ENCODE results near the gene WTAP.

The WTAP gene

GRCh38 chr6:159797554-159797953 is 70.2 kb downstream of the WTAP start:
- DNase-seq (ENCODE audit: low read depth in 2 of 2), result no peak
- no peak overlapping the region for H3K4me3 ChIP-seq (replicated peaks in 1 of 2; ENCODE audit: low read depth in 2 of 2, low read length in 2 of 2)
- no peak for TF ChIP-seq CTCF (IDR thresholded peaks at IDR 0.05; ENCODE audit: low read depth, low read length)

DNA sequence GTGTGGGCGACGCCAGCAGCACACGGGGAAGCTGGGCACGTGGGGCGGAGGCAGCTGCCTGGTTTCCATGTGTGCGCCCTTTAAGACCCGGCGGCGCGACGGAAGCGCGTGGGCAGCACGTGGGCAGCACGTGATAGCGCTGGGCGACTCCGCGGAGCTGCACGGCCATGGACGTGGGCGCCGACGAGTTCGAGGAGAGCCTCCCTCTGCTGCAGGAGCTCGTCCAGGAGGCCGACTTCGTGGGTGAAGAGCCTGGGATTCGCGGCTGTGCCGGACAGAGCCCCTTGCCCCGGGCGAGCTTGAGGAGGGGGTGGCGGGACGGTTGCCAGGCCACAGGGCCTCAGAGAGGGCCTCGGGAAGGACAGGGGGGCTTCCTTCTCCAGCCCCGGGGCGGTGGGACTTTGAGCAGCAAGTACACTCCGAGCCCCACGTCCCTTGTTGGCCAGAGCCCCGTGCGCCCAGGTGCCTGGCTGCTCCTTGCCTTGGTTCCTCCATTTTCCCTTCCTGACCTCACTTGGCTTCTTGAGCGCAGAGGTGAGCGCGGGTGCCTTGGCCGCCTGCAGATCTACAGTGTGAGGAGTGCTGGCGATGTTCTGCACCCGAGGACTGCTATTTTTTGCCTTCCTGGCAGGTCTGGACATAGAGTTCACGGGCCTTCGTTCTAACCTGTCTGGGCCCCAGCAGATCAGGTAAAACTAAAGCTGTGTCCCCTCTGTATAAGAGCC is 73.0 kb downstream of the WTAP start, which contains the start of gene PNLDC1:
PNLDC1 (plus strand) TSS at position 136 of the 725 bp plus-strand sequence; CDS start at position 168, 32 bp downstream.
- TF ChIP-seq CTCF (IDR thresholded peaks at IDR 0.05; ENCODE audit: low read depth, low read length), result no peak
- no peak for DNase-seq (ENCODE audit: low read depth in 2 of 2)
- H3K4me3 ChIP-seq (replicated peaks in 1 of 2; ENCODE audit: low read depth in 2 of 2, low read length in 2 of 2), result no peak within 1 kb of the TSS

DNA sequence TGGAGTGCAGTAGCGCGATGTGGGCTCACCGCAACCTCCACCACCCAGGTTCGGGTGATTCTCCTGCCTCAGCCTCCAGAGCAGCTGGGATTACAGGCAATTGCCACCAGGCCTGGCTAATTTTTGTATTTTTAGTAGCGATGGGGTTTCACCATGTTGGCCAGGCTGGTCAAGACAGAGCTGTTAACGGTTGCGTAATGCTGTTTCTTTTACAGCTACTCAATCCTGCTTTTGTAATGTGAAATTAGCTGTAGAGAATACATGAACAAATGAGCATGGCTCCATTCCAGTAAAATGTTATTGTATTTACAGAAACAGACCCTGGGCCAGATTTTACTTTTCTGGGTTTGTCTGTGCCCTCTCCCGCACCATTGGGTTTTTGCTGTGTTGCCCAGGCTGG is 74.6 kb downstream of the WTAP start:
- DNase-seq (ENCODE audit: low read depth in 2 of 2), result peak in 1 of 2 donors; percentile 23
- no peak for TF ChIP-seq CTCF (IDR thresholded peaks at IDR 0.05; ENCODE audit: low read depth, low read length)

GRCh38 chr6:159804504-159804903 is 77.2 kb downstream of the WTAP start:
- no peak for TF ChIP-seq CTCF (IDR thresholded peaks at IDR 0.05; ENCODE audit: low read depth, low read length)
- DNase-seq (ENCODE audit: low read depth in 2 of 2), result no peak
- H3K4me3 ChIP-seq (replicated peaks in 1 of 2; ENCODE audit: low read depth in 2 of 2, low read length in 2 of 2), result no peak overlapping the region

More for the DNA sequence above, 74.6 kb downstream of the WTAP start:
- no peak overlapping the region for H3K4me3 ChIP-seq (replicated peaks in 1 of 2; ENCODE audit: low read depth in 2 of 2, low read length in 2 of 2)

DNA sequence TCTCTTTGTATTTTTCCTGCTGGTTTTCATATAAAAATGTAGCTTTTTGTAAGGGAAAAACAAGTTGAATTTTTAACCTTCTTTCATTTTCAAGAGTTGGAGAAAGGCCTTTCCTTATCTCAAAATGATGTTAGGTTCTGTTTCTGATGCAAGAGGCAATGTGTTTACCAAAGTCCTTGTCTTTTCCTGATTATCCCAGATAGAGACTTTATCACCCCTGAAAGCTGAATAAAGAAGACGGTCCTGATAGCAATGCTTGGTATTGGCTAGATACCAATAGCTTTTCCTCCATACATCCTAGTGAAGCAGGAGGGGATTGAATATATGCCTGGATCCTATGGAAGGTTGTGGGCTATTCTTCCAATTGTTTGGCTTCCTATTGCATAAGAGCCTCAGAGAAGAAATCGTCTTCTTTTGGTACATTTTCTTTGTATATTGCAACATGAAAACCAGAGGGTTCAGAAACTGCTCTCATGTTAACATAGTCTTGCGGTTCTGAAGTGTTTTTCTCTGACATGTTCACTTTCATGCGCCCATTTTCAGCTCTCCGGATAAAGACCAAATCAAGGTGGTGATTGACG is 78.2 kb downstream of the WTAP start:
- DNase-seq (ENCODE audit: low read depth in 2 of 2), result peak in 1 of 2 donors; percentile 24
- no peak overlapping the region for H3K4me3 ChIP-seq (replicated peaks in 1 of 2; ENCODE audit: low read depth in 2 of 2, low read length in 2 of 2)
- no peak for TF ChIP-seq CTCF (IDR thresholded peaks at IDR 0.05; ENCODE audit: low read depth, low read length)
